SK-N-SH treated with all-trans-retinoic acid at 6 μM for 48 hours (cell line): ENCODE data around the gene CDK14.

ENCODE experiments used
- CREB5 ChIP-seq: fragments of 250-450 bp; sonication (Bioruptor Pico); IDR thresholded peaks from 2 replicates; pipeline ENCODE4 v1.5.1; 2020; ENCODE audit warnings: low read depth, mild to moderate bottlenecking, moderate library complexity
- ESRRG ChIP-seq: fragments of 250-450 bp; sonication (Bioruptor Pico); IDR thresholded peaks from 2 replicates; pipeline ENCODE4 v1.6.1; 2021; ENCODE audit warnings: mild to moderate bottlenecking
- GLIS3 ChIP-seq: fragments of 250-450 bp; sonication (Bioruptor Pico); IDR thresholded peaks from 2 replicates; pipeline ENCODE4 v1.5.0; 2020; ENCODE audit warnings: mild to moderate bottlenecking, moderate library complexity
- OSR1 ChIP-seq: fragments of 250-450 bp; sonication (Bioruptor Pico); IDR thresholded peaks from 2 replicates; pipeline ENCODE4 v1.8.0; 2022; ENCODE audit warnings: moderate library complexity, mild to moderate bottlenecking, inconsistent platforms
- RARB ChIP-seq: fragments of 250-450 bp; sonication (Bioruptor Pico); IDR thresholded peaks from 2 replicates; pipeline ENCODE4 v1.8.0; 2021; ENCODE audit warnings: mild to moderate bottlenecking, moderate library complexity
- SNAI2 ChIP-seq: fragments of 250-450 bp; sonication (Bioruptor Pico); IDR thresholded peaks from 2 replicates; pipeline ENCODE4 v1.5.0; 2020; ENCODE audit warnings: mild to moderate bottlenecking, moderate library complexity
- TSHZ2 ChIP-seq: fragments of 250-450 bp; sonication (Bioruptor Pico); IDR thresholded peaks from 2 replicates; pipeline ENCODE4 v1.5.0; 2020; ENCODE audit warnings: mild to moderate bottlenecking, moderate library complexity
- ZC3H10 ChIP-seq: fragments of 250-450 bp; sonication (Bioruptor Pico); IDR thresholded peaks from 2 replicates; pipeline ENCODE4 v1.5.1; 2021; ENCODE audit warnings: mild to moderate bottlenecking, moderate library complexity
- ZFP3 ChIP-seq: fragments of 250-450 bp; sonication (Bioruptor Pico); IDR thresholded peaks from 2 replicates; pipeline ENCODE4 v1.5.0; 2020; ENCODE audit warnings: mild to moderate bottlenecking, moderate library complexity
- ZFP30 ChIP-seq: fragments of 450-650 bp; formaldehyde crosslinking; IDR thresholded peaks from 2 replicates; pipeline ENCODE4 v1.5.0; 2022; ENCODE audit warnings: mild to moderate bottlenecking, moderate library complexity
- ZNF565 ChIP-seq: fragments of 450-650 bp; formaldehyde crosslinking; conservative IDR thresholded peaks from 2 replicates; pipeline ENCODE4 v1.5.0; 2020; ENCODE audit warnings: low read depth, mild to moderate bottlenecking, moderate library complexity
- TF ChIP-seq, protein P1 (sequence below): fragments of 250-450 bp; sonication (Bioruptor Pico); IDR thresholded peaks from 2 replicates; pipeline ENCODE4 v1.8.0; 2020; ENCODE audit warnings: mild to moderate bottlenecking, moderate library complexity, borderline replicate concordance

GRCh38 chr7:90839727-90840291, 243.7 kb downstream of the CDK14 start:
- TF ChIP-seq ZNF565 (no peak), OSR1 (CRISPR knock-in tag) (no peak), GLIS3 (CRISPR knock-in tag) (no peak), ZC3H10 (CRISPR knock-in tag) (no peak), ESRRG (CRISPR knock-in tag) (no peak), CREB5 (CRISPR knock-in tag) (no peak), ZFP3 (no peak), RARB (CRISPR knock-in tag) (no peak), ZFP30 (no peak), SNAI2 (no peak), TSHZ2 (CRISPR knock-in tag) (no peak)
- TF ChIP-seq, protein P1, sequence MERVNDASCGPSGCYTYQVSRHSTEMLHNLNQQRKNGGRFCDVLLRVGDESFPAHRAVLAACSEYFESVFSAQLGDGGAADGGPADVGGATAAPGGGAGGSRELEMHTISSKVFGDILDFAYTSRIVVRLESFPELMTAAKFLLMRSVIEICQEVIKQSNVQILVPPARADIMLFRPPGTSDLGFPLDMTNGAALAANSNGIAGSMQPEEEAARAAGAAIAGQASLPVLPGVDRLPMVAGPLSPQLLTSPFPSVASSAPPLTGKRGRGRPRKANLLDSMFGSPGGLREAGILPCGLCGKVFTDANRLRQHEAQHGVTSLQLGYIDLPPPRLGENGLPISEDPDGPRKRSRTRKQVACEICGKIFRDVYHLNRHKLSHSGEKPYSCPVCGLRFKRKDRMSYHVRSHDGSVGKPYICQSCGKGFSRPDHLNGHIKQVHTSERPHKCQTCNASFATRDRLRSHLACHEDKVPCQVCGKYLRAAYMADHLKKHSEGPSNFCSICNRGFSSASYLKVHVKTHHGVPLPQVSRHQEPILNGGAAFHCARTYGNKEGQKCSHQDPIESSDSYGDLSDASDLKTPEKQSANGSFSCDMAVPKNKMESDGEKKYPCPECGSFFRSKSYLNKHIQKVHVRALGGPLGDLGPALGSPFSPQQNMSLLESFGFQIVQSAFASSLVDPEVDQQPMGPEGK (CRISPR knock-in tag): no peak
